IPS-20b (cell line): ENCODE measurements around the gene ST6GAL1.
"Not testable (repeated sequence)": the region's sequence is repeated elsewhere in the genome, so short reads cannot be mapped to it uniquely, and the experiment has no call there.

Source experiments
- H3K27ac ChIP-seq: one replicate; pipeline ENCODE4 v1.5.1; 2013; ENCODE audit warnings: low read length
- H3K27me3 ChIP-seq: 2 replicates; pipeline ENCODE4 v1.6.1; 2013; ENCODE audit warnings: mild to moderate bottlenecking, low read length, inconsistent platforms; ENCODE audit not compliant: insufficient read depth
- H3K36me3 ChIP-seq: 2 replicates; pipeline ENCODE4 v1.6.1; 2013; ENCODE audit warnings: low read depth, mild to moderate bottlenecking, inconsistent platforms, low read length, moderate library complexity; ENCODE audit not compliant: insufficient read depth
- H3K4me1 ChIP-seq: 2 replicates; pipeline ENCODE4 v1.6.1; 2013; ENCODE audit warnings: mild to moderate bottlenecking, control low read depth, inconsistent platforms, low read length, moderate library complexity; ENCODE audit not compliant: insufficient read depth
- H3K4me3 ChIP-seq: 2 replicates; pipeline ENCODE4 v1.5.1; 2013; ENCODE audit warnings: mild to moderate bottlenecking, low read length, inconsistent platforms
- H3K9ac ChIP-seq: 2 replicates; pipeline ENCODE4 v1.6.1; 2013; ENCODE audit warnings: low read depth, mild to moderate bottlenecking, inconsistent platforms, low read length, moderate library complexity
- H3K9me3 ChIP-seq: 2 replicates; pipeline ENCODE4 v1.6.1; 2013; ENCODE audit warnings: mild to moderate bottlenecking, low read depth, low read length, inconsistent platforms; ENCODE audit not compliant: insufficient read depth

ST6GAL1 gene, protein sequence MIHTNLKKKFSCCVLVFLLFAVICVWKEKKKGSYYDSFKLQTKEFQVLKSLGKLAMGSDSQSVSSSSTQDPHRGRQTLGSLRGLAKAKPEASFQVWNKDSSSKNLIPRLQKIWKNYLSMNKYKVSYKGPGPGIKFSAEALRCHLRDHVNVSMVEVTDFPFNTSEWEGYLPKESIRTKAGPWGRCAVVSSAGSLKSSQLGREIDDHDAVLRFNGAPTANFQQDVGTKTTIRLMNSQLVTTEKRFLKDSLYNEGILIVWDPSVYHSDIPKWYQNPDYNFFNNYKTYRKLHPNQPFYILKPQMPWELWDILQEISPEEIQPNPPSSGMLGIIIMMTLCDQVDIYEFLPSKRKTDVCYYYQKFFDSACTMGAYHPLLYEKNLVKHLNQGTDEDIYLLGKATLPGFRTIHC

DNA sequence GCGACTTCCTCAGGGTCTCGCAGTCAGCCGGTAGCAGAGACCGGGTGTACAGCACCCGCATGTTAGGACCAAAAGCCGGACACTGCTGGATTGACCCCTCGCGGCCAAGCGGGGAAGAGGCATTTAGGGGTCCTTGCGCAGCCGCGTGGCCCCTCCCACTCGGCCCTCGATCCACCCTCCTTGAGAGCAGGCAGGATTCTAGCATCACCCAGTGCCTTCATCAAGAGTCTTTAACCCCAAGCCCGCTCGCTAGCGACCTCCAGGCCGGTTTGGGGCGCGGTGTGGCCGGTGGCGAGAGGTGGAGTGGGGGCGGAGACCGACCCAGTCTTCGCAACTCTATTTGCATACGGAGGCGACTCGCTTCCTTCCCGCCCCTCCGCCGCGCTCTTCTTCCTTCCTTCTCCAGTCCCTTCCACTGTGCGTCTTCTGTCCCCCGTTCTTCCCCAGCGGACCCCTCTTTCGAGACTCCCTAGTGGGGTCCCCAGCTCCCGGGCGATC lies at the start of gene ST6GAL1:
ST6GAL1 (plus strand) TSS at position 384 of the 498 bp plus-strand sequence. CDS start 112,178 bp downstream, outside the sequence.
- peak within 1 kb of the TSS; percentile 82 for H3K9ac ChIP-seq
- peak within 1 kb of the TSS; percentile 85 for H3K27ac ChIP-seq
- H3K9me3 ChIP-seq = no peaks in the 10 kb centered on the region

DNA sequence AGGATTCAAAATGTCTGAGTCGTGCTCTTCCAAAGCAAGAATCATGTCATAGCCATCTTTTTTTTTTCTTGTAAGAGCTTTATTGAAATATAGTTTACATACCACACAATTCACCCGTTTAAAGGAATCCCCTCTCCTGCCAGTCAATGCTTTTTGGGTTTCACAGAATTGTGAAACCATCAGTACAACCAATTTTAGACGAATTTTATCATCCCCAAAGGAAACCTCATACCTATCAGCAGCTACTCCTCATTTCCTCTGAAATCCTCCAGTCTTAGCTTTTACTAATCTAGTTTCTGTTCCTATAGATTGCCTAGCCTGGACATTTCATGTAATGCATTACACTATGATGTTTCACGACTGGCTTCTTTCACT lies 48.2 kb upstream of the ST6GAL1 start:
- peaks cover 12% of the 10 kb centered on the region for H3K4me1 ChIP-seq
- no peaks in the 10 kb centered on the region for H3K9me3 ChIP-seq
- no peak overlapping the region for H3K27ac ChIP-seq
- no peaks in the 10 kb centered on the region for H3K27me3 ChIP-seq
- no peaks in the 10 kb centered on the region for H3K36me3 ChIP-seq
- H3K4me3 ChIP-seq = no peak overlapping the region
- no peak overlapping the region for H3K9ac ChIP-seq

More for the DNA sequence above, at the start of gene ST6GAL1:
- H3K36me3 ChIP-seq = peaks cover 21% of the 10 kb centered on the region
- H3K4me1 ChIP-seq = peaks cover 21% of the 10 kb centered on the region
- peaks cover 12% of the 10 kb centered on the region; the same call in 1 of the 2 replicates for H3K27me3 ChIP-seq
- H3K4me3 ChIP-seq = peak within 1 kb of the TSS; percentile 84

DNA sequence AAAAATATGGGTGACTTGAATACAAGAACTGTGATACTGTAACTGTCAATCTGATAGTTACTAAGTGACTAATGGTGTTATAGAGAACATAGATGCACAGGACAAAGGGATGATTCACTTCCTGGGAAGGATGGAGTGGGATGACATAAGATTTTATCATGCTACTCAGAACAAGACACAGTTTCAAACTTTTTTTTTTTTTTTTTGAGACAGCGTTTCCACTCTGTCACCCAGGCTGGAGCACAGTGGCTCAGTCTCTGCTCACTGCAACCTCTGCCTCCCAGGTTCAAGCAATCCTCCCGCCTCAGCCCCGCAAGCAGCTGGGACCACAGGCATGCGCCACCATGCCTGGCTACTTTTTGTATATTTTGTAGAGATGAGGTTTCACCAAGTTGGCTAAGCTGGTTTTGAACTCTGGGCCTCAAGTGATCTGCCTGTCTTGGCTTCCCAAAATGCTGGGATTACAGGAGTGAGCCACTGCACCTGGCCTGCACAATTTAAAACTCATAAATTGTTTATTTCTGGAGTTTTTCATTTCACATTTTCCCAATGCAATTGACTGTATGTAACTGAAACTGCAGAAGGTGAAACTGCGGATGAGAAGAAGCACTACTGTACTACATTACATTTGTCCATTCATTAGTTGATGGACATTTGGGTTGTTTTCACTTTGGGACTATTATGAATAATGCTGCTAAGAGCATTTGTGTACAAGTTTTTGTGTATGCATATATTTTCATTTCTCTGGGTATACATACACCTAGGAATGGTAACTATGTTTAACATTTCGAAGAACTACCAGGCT lies 47.2 kb upstream of the ST6GAL1 start:
- H3K9me3 ChIP-seq = no peaks in the 10 kb centered on the region
- H3K27me3 ChIP-seq = no peaks in the 10 kb centered on the region
- no peak overlapping the region for H3K9ac ChIP-seq
- no peak overlapping the region for H3K4me3 ChIP-seq
- no peak overlapping the region for H3K27ac ChIP-seq
- no peaks in the 10 kb centered on the region for H3K36me3 ChIP-seq
- H3K4me1 ChIP-seq = peaks cover 18% of the 10 kb centered on the region

DNA sequence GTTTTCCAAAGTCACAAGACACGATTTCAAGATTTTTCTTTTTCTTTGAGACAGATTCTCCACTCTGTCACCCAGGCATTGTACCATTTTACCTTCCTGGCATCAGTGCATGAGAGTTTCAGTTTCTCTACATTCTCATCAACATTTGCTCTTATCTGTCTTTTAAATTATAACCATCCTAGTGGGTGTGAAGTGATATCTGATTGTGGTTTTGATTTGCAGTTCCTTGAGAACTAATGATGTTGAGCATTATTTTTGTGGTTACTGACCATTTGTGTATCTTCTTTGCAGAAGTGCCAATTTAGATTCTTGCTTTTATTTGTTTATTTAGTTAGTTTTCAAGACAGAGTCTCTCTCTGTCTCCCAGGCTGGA lies 46.7 kb upstream of the ST6GAL1 start:
- Histone ChIP-seq H3K9me3 (no peaks in the 10 kb centered on the region), H3K4me1 (peaks cover 24% of the 10 kb centered on the region), H3K36me3 (no peaks in the 10 kb centered on the region), H3K9ac (no peak overlapping the region), H3K4me3 (no peak overlapping the region), H3K27me3 (no peaks in the 10 kb centered on the region), H3K27ac (no peak overlapping the region)

- H3K9me3 ChIP-seq, H3K36me3 ChIP-seq, H3K9ac ChIP-seq, H3K27ac ChIP-seq, H3K4me3 ChIP-seq, H3K27me3 ChIP-seq: not testable (repeated sequence)
- H3K4me1 ChIP-seq = peaks cover 31% of the 10 kb centered on the region
These were observed 45.5 kb upstream of the ST6GAL1 start for GRCh38 chr3:186884868-186885267.

DNA sequence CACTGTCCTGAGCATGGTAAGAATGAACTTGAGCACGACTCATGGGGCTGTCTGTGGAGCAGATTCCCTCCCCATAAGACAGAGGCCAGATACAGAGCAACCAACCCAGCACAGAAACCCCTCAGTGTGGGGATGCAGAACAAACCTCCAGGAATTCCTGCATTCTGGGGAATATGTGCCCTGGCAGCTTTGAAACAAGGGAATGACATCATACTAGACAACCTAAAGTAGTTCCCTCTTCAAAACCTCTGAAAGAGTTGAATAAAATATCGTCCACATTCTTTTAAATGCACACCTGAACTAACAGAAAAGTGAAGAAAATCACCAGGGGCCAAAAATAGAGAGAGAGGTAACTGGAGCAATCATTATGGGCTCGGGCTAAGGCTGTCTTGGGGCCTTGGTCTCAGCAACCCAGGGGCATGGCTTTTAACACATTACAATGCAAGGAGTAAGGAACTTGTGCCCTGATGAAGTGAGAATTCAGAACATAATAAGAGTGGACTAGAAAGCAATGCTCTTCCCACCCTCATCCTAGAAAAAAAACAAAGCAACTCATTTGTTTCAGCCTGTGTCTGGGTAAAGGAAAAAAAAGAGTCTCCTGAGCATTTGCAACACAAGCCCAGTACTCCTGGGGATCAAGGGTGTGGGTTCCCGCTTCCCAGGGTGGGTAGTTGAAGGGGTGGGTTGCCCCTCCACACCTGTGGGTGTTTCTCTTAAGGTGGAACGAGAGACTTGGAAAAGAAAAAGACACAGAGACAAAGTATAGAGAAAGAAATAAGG lies 43.9 kb upstream of the ST6GAL1 start:
- Histone ChIP-seq H3K9ac (peak overlapping the region; percentile 73), H3K4me1 (peaks cover 31% of the 10 kb centered on the region), H3K36me3 (no peaks in the 10 kb centered on the region), H3K27me3 (no peaks in the 10 kb centered on the region), H3K9me3 (no peaks in the 10 kb centered on the region), H3K4me3 (peak overlapping the region; percentile 23), H3K27ac (peak overlapping the region; percentile 76)

GRCh38 chr3:186887507-186887938 lies 42.8 kb upstream of the ST6GAL1 start:
- not testable (repeated sequence) for H3K27me3 ChIP-seq, H3K9me3 ChIP-seq, H3K27ac ChIP-seq, H3K36me3 ChIP-seq, H3K4me3 ChIP-seq, H3K9ac ChIP-seq
- H3K4me1 ChIP-seq = peaks cover 31% of the 10 kb centered on the region

DNA sequence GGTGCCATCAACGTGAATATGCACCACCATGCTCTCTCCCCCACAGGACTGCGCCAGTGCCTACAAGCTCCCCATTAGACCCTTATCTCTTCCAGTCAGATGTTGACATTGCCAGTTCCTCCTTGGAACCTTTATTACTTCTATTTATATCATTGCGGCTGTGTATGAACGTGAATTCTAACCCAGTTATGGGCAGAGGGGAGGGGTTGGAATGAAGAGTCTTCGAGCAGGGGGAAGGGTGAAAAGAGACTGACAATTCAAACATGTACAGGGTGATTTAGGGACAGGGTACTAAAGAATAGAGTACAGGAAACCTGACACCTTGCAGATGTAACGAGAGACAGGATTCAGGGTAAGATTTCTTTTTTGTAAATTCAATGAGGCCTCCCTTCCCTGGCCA lies 41.8 kb upstream of the ST6GAL1 start:
- no peaks in the 10 kb centered on the region for H3K9me3 ChIP-seq
- no peak overlapping the region for H3K9ac ChIP-seq
- H3K4me1 ChIP-seq = peaks cover 31% of the 10 kb centered on the region
- H3K4me3 ChIP-seq = no peak overlapping the region
- no peaks in the 10 kb centered on the region for H3K36me3 ChIP-seq
- H3K27ac ChIP-seq = no peak overlapping the region
- no peaks in the 10 kb centered on the region for H3K27me3 ChIP-seq

- H3K27ac ChIP-seq, H3K9ac ChIP-seq, H3K36me3 ChIP-seq, H3K4me3 ChIP-seq, H3K9me3 ChIP-seq, H3K27me3 ChIP-seq: not testable (repeated sequence)
- peaks cover 38% of the 10 kb centered on the region for H3K4me1 ChIP-seq
These were observed 40.6 kb upstream of the ST6GAL1 start for GRCh38 chr3:186889698-186890097.

DNA sequence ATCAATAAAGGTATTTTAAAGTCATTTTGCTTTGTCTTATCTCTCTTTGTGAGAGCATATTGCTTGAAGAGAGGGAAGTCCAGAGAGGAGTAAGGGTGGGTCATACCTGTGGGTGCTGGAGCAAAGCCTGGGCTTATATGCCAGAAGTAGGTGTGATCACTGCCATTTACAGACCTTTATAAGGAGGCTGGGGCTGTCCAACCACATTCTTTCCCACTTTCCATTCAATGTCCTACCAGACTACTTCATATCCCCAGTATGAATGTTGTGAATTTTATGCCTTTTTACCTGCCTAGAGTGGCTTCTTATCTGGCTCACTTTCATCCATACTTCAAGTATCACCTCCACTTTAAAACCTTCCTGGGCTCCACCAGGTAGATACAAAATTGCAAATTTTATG lies 39.4 kb upstream of the ST6GAL1 start:
- no peak overlapping the region for H3K4me3 ChIP-seq
- peaks cover 6% of the 10 kb centered on the region for H3K9me3 ChIP-seq
- no peaks in the 10 kb centered on the region; the same call in 1 of the 2 replicates for H3K27me3 ChIP-seq
- H3K36me3 ChIP-seq = no peaks in the 10 kb centered on the region
- H3K9ac ChIP-seq = no peak overlapping the region
- peaks cover 34% of the 10 kb centered on the region for H3K4me1 ChIP-seq
- no peak overlapping the region for H3K27ac ChIP-seq

DNA sequence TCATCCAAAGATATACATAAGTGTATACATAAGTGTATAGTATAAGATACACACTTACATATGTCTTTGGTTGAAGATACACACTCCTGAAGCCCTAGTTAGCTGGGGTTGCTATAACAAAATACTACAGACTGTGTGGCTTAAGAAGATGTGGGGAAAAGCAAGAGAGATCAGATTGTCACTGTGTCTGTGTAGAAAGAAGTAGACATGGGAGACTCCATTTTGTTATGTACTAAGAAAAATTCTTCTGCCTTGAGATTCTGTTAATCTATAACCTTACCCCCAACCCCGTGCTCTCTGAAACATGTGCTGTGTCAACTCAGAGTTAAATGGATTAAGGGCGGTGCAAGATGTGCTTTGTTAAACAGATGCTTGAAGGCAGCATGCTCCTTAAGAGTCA lies 37.3 kb upstream of the ST6GAL1 start:
- H3K36me3 ChIP-seq, H3K27me3 ChIP-seq, H3K4me3 ChIP-seq, H3K9ac ChIP-seq, H3K9me3 ChIP-seq, H3K27ac ChIP-seq: not testable (repeated sequence)
- peaks cover 29% of the 10 kb centered on the region for H3K4me1 ChIP-seq
